ENCODE data around the gene SUN5. TPM values are rescaled to one million over a fixed set of nuclear protein-coding genes. Genes with fewer than 3 reads are reported as not detected.

The SUN5 gene
- total RNA-seq, 1 donor from 2014 or later, result not detected

GRCh38 chr20:32967961-32968457 is 36.2 kb downstream of the SUN5 start:
- no peak for DNase-seq (ENCODE audit: low read depth)
- TF ChIP-seq CTCF (conservative IDR thresholded peaks at IDR 0.05; ENCODE audit: low read depth, low read length), result no peak
- H3K4me3 ChIP-seq (ENCODE audit: low read depth, low read length), result no peak overlapping the region

GRCh38 chr20:32966881-32967781 is 37.1 kb downstream of the SUN5 start:
- no peak overlapping the region for H3K4me3 ChIP-seq (ENCODE audit: low read depth, low read length)
- no peak for TF ChIP-seq CTCF (conservative IDR thresholded peaks at IDR 0.05; ENCODE audit: low read depth, low read length)
- DNase-seq (ENCODE audit: low read depth), result no peak

- H3K4me3 ChIP-seq (ENCODE audit: low read depth, low read length), result no peak overlapping the region
- no peak for DNase-seq (ENCODE audit: low read depth)
- TF ChIP-seq CTCF (conservative IDR thresholded peaks at IDR 0.05; ENCODE audit: low read depth, low read length), result no peak
These were observed 37.9 kb downstream of the SUN5 start for GRCh38 chr20:32966382-32966781.

GRCh38 chr20:32965581-32966373 is 38.5 kb downstream of the SUN5 start:
- H3K4me3 ChIP-seq (ENCODE audit: low read depth, low read length), result no peak overlapping the region
- no peak for DNase-seq (ENCODE audit: low read depth)
- TF ChIP-seq CTCF (conservative IDR thresholded peaks at IDR 0.05; ENCODE audit: low read depth, low read length), result no peak

GRCh38 chr20:32965115-32965514 is 39.1 kb downstream of the SUN5 start:
- no peak for DNase-seq (ENCODE audit: low read depth)
- TF ChIP-seq CTCF (conservative IDR thresholded peaks at IDR 0.05; ENCODE audit: low read depth, low read length), result no peak
- no peak overlapping the region for H3K4me3 ChIP-seq (ENCODE audit: low read depth, low read length)

- no peak overlapping the region for H3K4me3 ChIP-seq (ENCODE audit: low read depth, low read length)
- no peak for TF ChIP-seq CTCF (conservative IDR thresholded peaks at IDR 0.05; ENCODE audit: low read depth, low read length)
- no peak for DNase-seq (ENCODE audit: low read depth)
These were observed 39.7 kb downstream of the SUN5 start for GRCh38 chr20:32964575-32964974.

Measured in epithelial cell of proximal tubule (primary cell).